Prostate gland (tissue), 2 donors: ENCODE data around the gene PODXL2.

Source experiments
- POLR2A ChIP-seq: fragments of 450-650 bp; IDR thresholded peaks from one replicate; pipeline ENCODE4 v1.6.1; 2016; ENCODE audit warnings: antibody characterized with exemption, mild to moderate bottlenecking
- TF ChIP-seq, protein P1 (sequence below), 4 experiments: fragments of 200-600 bp in 2 of 4; fragments of 450-650 bp in 2 of 4; sonication (generic) in 2 of 4; IDR thresholded peaks; 1 replicate in 3 of 4; 2 replicates in 1 of 4; pipeline ENCODE4 v1.5.1; 2016 to 2019; ENCODE audit warnings: antibody characterized with exemption in 4 of 4, mild to moderate bottlenecking in 2 of 4, moderate library complexity in 2 of 4

DNA sequence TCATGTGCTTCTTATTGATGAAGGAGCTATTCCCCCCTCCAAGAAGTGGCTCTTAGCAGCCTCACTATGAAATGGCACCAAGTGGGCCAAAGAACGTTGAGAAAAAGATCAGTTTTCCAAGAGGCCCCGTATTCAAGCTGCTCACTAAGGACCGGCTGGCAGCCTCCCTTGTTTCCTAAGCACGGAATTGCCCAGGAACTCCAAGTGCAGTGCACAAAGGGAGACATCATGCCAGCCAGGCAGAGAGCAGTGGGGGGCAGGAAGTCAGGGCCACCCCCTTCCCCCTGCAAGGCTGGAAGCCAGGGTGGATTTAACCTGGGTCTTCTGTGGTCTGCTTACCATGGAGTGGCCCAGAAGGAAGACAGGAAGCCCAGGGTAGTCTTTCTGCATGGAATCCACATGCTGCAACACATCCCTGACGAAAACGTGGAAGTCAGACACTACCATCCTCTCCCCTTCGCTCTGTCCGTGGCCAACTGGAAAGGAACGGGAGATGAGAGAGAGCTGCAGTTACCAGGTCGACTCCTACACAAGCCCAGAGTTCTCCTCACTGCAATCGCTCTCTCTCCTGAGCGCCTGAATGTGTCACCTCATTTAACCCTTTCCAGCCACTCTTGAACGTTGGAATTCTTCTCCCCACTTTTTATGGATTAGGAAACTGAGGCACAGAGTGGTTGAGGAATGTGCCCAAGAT is 93.3 kb downstream of the PODXL2 start:
- TF ChIP-seq POLR2A: no peak
- TF ChIP-seq, protein P1, sequence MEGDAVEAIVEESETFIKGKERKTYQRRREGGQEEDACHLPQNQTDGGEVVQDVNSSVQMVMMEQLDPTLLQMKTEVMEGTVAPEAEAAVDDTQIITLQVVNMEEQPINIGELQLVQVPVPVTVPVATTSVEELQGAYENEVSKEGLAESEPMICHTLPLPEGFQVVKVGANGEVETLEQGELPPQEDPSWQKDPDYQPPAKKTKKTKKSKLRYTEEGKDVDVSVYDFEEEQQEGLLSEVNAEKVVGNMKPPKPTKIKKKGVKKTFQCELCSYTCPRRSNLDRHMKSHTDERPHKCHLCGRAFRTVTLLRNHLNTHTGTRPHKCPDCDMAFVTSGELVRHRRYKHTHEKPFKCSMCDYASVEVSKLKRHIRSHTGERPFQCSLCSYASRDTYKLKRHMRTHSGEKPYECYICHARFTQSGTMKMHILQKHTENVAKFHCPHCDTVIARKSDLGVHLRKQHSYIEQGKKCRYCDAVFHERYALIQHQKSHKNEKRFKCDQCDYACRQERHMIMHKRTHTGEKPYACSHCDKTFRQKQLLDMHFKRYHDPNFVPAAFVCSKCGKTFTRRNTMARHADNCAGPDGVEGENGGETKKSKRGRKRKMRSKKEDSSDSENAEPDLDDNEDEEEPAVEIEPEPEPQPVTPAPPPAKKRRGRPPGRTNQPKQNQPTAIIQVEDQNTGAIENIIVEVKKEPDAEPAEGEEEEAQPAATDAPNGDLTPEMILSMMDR (IDR thresholded peaks at IDR 0.05): no peak
